ENCODE data around the gene FGF9.

The FGF9 gene

GRCh38 chr13:21749410-21749809 lies 78.5 kb downstream of the FGF9 start:
- no peak for FAIRE-seq

GRCh38 chr13:21752501-21752900 lies 81.6 kb downstream of the FGF9 start:
- DNase-seq (ENCODE audit: insufficient read length, low spot score) (no peak), FAIRE-seq (no peak)

More at GRCh38 chr13:21749410-21749809, 78.5 kb downstream of the FGF9 start:
- DNase-seq (ENCODE audit: insufficient read length, low spot score), result no peak

- no peak for FAIRE-seq
- DNase-seq (ENCODE audit: insufficient read length, low spot score), result no peak
Measured at GRCh38 chr13:21753117-21753729, 82.3 kb downstream of the FGF9 start.

All from HTR-8/SVneo (cell line).